Tibial artery (tissue), 4 donors: ENCODE measurements around the gene RPTOR.

Source experiments
- DNase-seq, 2 donors: peaks; one replicate each; pipeline ENCODE4 v3.0.0-alpha.2; 2019
- H3K27ac ChIP-seq, 2 donors: fragments of 200-600 bp; sonication (generic) in 1 of 2; 1 replicate in 1 of 2; 2 replicates in 1 of 2; pipeline ENCODE4 v1.5.1; 2018 to 2019; ENCODE audit warnings: mild to moderate bottlenecking in 1 of 2
- H3K27me3 ChIP-seq, 2 donors: fragments of 200-600 bp; sonication (generic) in 1 of 2; one replicate each; pipeline versions ENCODE4 v1.5.1 to v1.6.0; 2016 to 2019
- H3K36me3 ChIP-seq, 3 donors: fragments of 200-600 bp; sonication (generic) in 2 of 3; one replicate each; pipeline ENCODE4 v1.5.1; 2016 to 2019; ENCODE audit warnings: mild to moderate bottlenecking in 2 of 3
- H3K4me1 ChIP-seq, 4 donors: fragments of 200-600 bp; sonication (generic) in 2 of 4; 1 replicate in 3 of 4; 2 replicates in 1 of 4; pipeline ENCODE4 v1.5.1; 2016 to 2019
- H3K4me3 ChIP-seq, 2 donors: fragments of 200-600 bp; sonication (generic) in 1 of 2; 1 replicate in 1 of 2; 2 replicates in 1 of 2; pipeline ENCODE4 v1.5.1; 2018 to 2019; ENCODE audit warnings: mild to moderate bottlenecking in 2 of 2
- H3K9me3 ChIP-seq, 3 donors: fragments of 200-600 bp; sonication (generic) in 1 of 3; one replicate each; pipeline ENCODE4 v1.5.1; 2016 to 2019
- intact Hi-C: fragments of 100-400 bp; cut with DNase I; formaldehyde crosslinking; loops from one replicate; pipeline ENCODE4 v1.15.0; 2023; ENCODE audit warnings: low total_unique reads
- TF ChIP-seq, protein P1 (sequence below), 2 experiments: fragments of 200-600 bp in 1 of 2; fragments of 450-650 bp in 1 of 2; IDR thresholded peaks; one replicate each; pipeline ENCODE4 v1.5.1; 2017 to 2019; ENCODE audit warnings: antibody characterized with exemption in 2 of 2, mild to moderate bottlenecking in 1 of 2, moderate library complexity in 1 of 2

The RPTOR gene

DNA sequence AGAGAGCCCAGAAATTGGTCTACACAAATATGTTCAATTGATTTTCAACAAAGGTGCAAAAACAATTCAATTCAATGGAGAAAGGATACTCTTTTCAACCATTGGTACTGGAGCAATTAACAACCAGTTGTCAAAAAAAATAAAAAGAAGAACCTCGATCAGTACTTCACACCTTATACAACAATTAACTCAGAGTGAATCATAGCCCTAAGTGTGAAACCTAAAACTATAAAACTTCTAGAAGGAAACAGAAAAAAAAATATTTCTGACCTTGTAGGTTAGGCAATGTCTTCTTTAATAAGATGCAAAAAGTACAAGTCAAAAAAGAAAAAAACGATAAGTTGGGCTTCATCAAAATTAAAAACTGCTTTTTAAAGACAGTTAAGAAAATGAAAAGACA is 390.9 kb downstream of the RPTOR start:
- TF ChIP-seq, protein P1, sequence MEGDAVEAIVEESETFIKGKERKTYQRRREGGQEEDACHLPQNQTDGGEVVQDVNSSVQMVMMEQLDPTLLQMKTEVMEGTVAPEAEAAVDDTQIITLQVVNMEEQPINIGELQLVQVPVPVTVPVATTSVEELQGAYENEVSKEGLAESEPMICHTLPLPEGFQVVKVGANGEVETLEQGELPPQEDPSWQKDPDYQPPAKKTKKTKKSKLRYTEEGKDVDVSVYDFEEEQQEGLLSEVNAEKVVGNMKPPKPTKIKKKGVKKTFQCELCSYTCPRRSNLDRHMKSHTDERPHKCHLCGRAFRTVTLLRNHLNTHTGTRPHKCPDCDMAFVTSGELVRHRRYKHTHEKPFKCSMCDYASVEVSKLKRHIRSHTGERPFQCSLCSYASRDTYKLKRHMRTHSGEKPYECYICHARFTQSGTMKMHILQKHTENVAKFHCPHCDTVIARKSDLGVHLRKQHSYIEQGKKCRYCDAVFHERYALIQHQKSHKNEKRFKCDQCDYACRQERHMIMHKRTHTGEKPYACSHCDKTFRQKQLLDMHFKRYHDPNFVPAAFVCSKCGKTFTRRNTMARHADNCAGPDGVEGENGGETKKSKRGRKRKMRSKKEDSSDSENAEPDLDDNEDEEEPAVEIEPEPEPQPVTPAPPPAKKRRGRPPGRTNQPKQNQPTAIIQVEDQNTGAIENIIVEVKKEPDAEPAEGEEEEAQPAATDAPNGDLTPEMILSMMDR (IDR thresholded peaks at IDR 0.05): no peak
- no peak for DNase-seq
- intact Hi-C loops: no loop called here
- H3K4me1 ChIP-seq: peaks cover 0 to 24% (median 10%) of the 10 kb centered on the region in 4 donors
- no peak overlapping the region for H3K27ac ChIP-seq
- H3K36me3 ChIP-seq: peaks cover 0 to 15% (median 0%) of the 10 kb centered on the region in 3 donors
- H3K27me3 ChIP-seq: no peaks in the 10 kb centered on the region
- no peaks in the 10 kb centered on the region for H3K9me3 ChIP-seq
- no peak overlapping the region for H3K4me3 ChIP-seq

DNA sequence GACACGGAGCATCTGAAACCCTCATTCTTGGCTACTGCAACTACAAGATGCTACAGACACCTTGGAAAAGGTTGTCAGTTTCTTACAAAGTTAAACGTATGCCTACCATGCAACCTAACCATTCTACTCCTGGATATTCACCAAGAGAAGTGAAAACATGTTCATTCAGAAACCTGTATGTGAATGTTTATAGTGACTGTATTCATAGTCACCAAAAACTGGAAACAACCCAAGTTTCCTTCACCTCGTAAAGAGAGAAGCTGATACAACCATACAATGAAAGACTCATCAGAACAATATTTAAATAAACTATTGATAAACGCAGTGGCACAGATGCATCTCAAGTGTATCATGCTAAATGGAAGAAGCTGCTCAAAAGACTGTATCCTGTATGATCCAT is 391.6 kb downstream of the RPTOR start:
- no peak for DNase-seq
- Histone ChIP-seq H3K9me3 (no peaks in the 10 kb centered on the region), H3K4me1 (peaks cover 0 to 24% (median 9%) of the 10 kb centered on the region in 4 donors), H3K4me3 (no peak overlapping the region), H3K36me3 (peaks cover 0 to 20% (median 0%) of the 10 kb centered on the region in 3 donors), H3K27me3 (no peaks in the 10 kb centered on the region), H3K27ac (no peak overlapping the region)
- TF ChIP-seq, protein P1 (IDR thresholded peaks at IDR 0.05): no peak
- intact Hi-C loops: no loop called here

DNA sequence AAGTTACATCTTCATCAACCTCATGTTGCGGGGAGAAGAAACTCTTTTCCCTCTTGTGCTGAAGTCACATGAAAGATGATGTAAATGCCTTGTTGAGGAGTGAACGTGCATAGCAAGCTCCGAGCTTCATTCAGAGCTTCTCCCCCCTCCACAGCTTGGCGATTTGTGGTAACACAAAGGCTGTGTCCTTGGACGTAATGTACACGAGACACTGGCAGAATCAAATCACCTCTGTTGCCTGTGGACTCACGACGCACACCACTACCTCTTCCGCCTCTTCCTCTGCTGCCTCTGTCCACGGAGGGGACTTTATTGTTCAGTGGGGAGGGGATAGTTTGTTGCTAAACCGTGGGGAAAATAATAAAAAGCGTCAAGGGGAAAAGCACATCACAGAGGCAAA is 392.1 kb downstream of the RPTOR start:
- intact Hi-C loops: no loop called here
- DNase-seq: no peak
- Histone ChIP-seq H3K4me1 (peaks cover 0 to 23% (median 8%) of the 10 kb centered on the region in 4 donors), H3K9me3 (no peaks in the 10 kb centered on the region), H3K27ac (no peak overlapping the region), H3K4me3 (no peak overlapping the region), H3K27me3 (no peaks in the 10 kb centered on the region), H3K36me3 (peaks cover 0 to 20% (median 0%) of the 10 kb centered on the region in 3 donors)
- TF ChIP-seq, protein P1 (IDR thresholded peaks at IDR 0.05): no peak

DNA sequence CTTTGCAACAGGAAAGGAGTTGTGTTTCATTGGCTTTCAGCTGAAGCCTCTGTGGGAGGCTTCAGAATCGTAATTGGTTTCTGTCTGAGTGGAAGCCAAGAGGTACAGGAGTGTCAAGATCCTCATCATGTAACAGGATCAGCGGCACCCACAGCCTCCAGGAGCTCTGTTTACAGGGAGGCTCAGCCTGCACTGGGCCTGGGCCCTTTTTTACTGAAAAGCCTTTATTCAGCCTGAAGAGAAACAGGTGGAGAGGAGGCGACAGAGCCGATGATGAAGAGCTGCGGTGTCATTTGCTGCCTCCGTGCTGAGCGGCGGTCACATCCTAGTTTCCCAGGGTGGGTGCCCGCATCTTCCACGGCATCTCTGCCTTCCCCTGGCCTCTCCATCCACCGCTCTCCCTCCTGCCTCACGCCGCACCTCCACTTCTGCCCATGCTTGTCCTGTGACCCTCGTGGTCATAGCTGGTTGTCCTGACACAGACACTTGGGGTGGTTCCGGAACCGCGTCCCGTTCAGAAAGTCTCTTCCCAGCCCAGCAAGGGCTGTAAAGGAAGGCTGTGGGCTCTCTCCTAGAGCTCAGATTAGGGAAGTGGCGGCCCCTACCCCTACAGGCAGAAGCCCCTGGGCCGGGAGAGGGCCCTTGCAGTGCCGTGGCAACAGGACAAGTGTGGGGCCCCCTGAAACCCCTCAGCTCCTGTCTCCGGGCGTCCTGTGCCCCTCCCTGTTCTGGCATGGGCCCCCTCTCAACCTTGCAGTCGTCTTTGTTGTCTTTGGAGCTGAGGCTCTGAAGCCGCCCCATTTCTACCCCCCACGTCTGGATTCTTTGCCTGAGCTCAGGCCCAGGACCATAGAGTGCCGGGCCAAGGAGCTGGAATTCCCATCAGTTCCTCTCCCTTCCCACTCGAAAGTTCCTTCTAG is 393.1 kb downstream of the RPTOR start:
- no peak overlapping the region for H3K4me3 ChIP-seq
- no peaks in the 10 kb centered on the region for H3K9me3 ChIP-seq
- peaks cover 0 to 27% (median 16%) of the 10 kb centered on the region in 4 donors for H3K4me1 ChIP-seq
- peak in 1 of 2 donors; percentile 63 for DNase-seq
- H3K27ac ChIP-seq: peak overlapping the region in 1 of 2 donors; percentile 46
- peaks cover 0 to 20% (median 0%) of the 10 kb centered on the region in 3 donors for H3K36me3 ChIP-seq
- no peaks in the 10 kb centered on the region for H3K27me3 ChIP-seq
- TF ChIP-seq, protein P1 (IDR thresholded peaks at IDR 0.05): no peak
- intact Hi-C loops: no loop called here

DNA sequence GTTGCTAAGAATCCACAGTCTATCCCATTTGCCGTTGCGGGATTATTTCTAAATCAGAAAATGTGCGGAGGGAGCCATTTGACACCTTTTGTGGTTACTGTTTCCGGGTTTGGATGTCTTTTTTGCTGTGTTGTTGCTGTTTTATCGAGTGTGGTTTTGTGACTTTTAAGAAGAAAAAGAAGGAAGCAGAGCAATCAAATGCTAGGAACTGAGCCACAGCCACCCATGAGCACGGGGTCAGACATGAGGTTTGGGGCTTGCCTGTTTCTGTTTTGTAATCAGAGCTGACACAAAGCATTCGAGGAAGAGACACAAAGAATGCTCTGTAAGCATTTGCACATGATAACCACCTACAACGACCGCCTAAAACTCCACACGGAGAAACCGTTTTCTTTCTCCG is 393.9 kb downstream of the RPTOR start:
- Histone ChIP-seq H3K4me3 (no peak overlapping the region), H3K4me1 (peaks cover 0 to 35% (median 25%) of the 10 kb centered on the region in 4 donors), H3K27me3 (no peaks in the 10 kb centered on the region), H3K27ac (peak overlapping the region in 1 of 2 donors; percentile 46), H3K36me3 (peaks cover 0 to 20% (median 0%) of the 10 kb centered on the region in 3 donors), H3K9me3 (no peaks in the 10 kb centered on the region)
- DNase-seq: peak in 1 of 2 donors; percentile 29
- intact Hi-C loops: no loop called here
- TF ChIP-seq, protein P1 (IDR thresholded peaks at IDR 0.05): no peak
